ENCODE results near the gene MICU1.

GRCh38 chr10:72506474-72506873 is 119.4 kb downstream of the MICU1 start:
- no peak for TF ChIP-seq CTCF (IDR thresholded peaks at IDR 0.05)
- TF ChIP-seq POLR2A (IDR thresholded peaks at IDR 0.05), result no peak
- no peak for TF ChIP-seq POLR2AphosphoS5 (IDR thresholded peaks at IDR 0.05)
- no peak for TF ChIP-seq EP300 (IDR thresholded peaks at IDR 0.05)

Measured in sigmoid colon (tissue), 4 donors.